ENCODE measurements around the gene PTPN13. TPM values are rescaled to one million over a fixed set of nuclear protein-coding genes. Genes with fewer than 3 reads are reported as not detected.

The PTPN13 gene
- total and polyA plus RNA-seq, 12 donors = 0.70 to 5.5 (median 2.7) TPM

GRCh38 chr4:86592553-86593249, 1.4 kb upstream of the PTPN13 start:
- ATAC-seq = no peak
- no peak for DNase-seq
- peaks cover 0 to 35% (median 6%) of the 10 kb centered on the region in 9 donors for H3K4me1 ChIP-seq
- peak overlapping the region in 5 of 10 donors; percentile 40 to 77 (median 67) for H3K27ac ChIP-seq
- TF ChIP-seq, protein P1, sequence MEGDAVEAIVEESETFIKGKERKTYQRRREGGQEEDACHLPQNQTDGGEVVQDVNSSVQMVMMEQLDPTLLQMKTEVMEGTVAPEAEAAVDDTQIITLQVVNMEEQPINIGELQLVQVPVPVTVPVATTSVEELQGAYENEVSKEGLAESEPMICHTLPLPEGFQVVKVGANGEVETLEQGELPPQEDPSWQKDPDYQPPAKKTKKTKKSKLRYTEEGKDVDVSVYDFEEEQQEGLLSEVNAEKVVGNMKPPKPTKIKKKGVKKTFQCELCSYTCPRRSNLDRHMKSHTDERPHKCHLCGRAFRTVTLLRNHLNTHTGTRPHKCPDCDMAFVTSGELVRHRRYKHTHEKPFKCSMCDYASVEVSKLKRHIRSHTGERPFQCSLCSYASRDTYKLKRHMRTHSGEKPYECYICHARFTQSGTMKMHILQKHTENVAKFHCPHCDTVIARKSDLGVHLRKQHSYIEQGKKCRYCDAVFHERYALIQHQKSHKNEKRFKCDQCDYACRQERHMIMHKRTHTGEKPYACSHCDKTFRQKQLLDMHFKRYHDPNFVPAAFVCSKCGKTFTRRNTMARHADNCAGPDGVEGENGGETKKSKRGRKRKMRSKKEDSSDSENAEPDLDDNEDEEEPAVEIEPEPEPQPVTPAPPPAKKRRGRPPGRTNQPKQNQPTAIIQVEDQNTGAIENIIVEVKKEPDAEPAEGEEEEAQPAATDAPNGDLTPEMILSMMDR (IDR thresholded peaks at IDR 0.05) = no peak
- no peaks in the 10 kb centered on the region for H3K36me3 ChIP-seq
- peaks cover 0 to 3% (median 0%) of the 10 kb centered on the region in 11 donors for H3K9me3 ChIP-seq
- peaks cover 0 to 46% (median 35%) of the 10 kb centered on the region in 7 donors for H3K27me3 ChIP-seq
- peak overlapping the region in 2 of 10 donors; percentile 67 to 69 for H3K4me3 ChIP-seq
- intact Hi-C loops (cut with DNase I) = loop anchor here in 1 of 10 donors (10.0 kb wide), 1 partner anchor 48 kb away; no protein-coding TSS in a partner anchor
- WGBS, 2 donors = 85 to 87% methylated on average over 3 of the region's 3 CpGs

- peaks cover 0 to 39% (median 6%) of the 10 kb centered on the region in 9 donors for H3K4me1 ChIP-seq
- intact Hi-C loops (cut with DNase I) = loop anchor here in 1 of 10 donors (10.0 kb wide), 1 partner anchor 50 kb away; no protein-coding TSS in a partner anchor
- H3K36me3 ChIP-seq = no peaks in the 10 kb centered on the region
- TF ChIP-seq, protein P1 (IDR thresholded peaks at IDR 0.05) = peak in 1 of 9 donors; percentile 6
- peaks cover 0 to 58% (median 44%) of the 10 kb centered on the region in 7 donors for H3K27me3 ChIP-seq
- peak overlapping the region; percentile 36 to 72 (median 64) for H3K4me3 ChIP-seq
- DNase-seq = peak; percentile 17 to 45
- peak; percentile 45 to 76 (median 56) for ATAC-seq
- 0% methylated on average over 45 to 47 of the region's 47 CpGs for WGBS, 2 donors
- H3K27ac ChIP-seq = peak overlapping the region; percentile 11 to 77 (median 70)
- peaks cover 0 to 3% (median 0%) of the 10 kb centered on the region in 11 donors for H3K9me3 ChIP-seq
These were observed 677 bp downstream of the PTPN13 start for GRCh38 chr4:86594559-86595425.

- Histone ChIP-seq H3K9me3 (peaks cover 0 to 3% (median 0%) of the 10 kb centered on the region in 11 donors), H3K4me1 (peaks cover 0 to 39% (median 6%) of the 10 kb centered on the region in 9 donors), H3K4me3 (peak overlapping the region; percentile 36 to 72 (median 64)), H3K27ac (peak overlapping the region; percentile 11 to 77 (median 64)), H3K27me3 (peaks cover 0 to 58% (median 44%) of the 10 kb centered on the region in 7 donors), H3K36me3 (no peaks in the 10 kb centered on the region)
- TF ChIP-seq, protein P1 (IDR thresholded peaks at IDR 0.05) = no peak
- no peak for DNase-seq
- ATAC-seq = no peak
- 9 to 12% methylated on average over 9 of the region's 9 CpGs for WGBS, 2 donors
- intact Hi-C loops (cut with DNase I) = loop anchor here in 1 of 10 donors (10.0 kb wide), 1 partner anchor 51 kb away; no protein-coding TSS in a partner anchor
These were observed 1.3 kb downstream of the PTPN13 start for GRCh38 chr4:86595426-86595805.

DNA sequence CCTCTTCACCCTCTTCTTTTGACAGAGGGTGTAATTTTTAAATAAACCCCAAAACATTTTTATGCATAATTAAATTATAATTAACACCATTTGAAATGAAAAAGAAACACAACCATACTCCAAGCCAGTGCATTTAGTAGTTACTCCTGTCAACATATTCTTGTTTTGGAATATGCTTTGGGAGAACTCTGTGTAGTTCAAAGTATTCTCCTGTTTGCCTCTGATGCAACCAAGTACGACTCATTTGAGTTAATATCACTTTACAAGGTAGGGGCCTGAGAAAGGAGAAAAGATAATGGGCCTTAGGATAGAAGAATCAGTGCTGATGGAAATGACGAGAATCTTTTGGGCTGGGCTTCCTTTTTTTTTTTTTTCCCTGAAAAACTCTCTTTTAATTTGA, 2.7 kb downstream of the PTPN13 start:
- TF ChIP-seq, protein P1 (IDR thresholded peaks at IDR 0.05) = no peak
- H3K4me3 ChIP-seq = peak overlapping the region in 1 of 10 donors; percentile 72
- no peak for ATAC-seq
- H3K36me3 ChIP-seq = no peaks in the 10 kb centered on the region
- H3K9me3 ChIP-seq = no peaks in the 10 kb centered on the region
- H3K27ac ChIP-seq = no peak overlapping the region
- no peak for DNase-seq
- peaks cover 0 to 58% (median 44%) of the 10 kb centered on the region in 7 donors for H3K27me3 ChIP-seq
- H3K4me1 ChIP-seq = peaks cover 0 to 39% (median 6%) of the 10 kb centered on the region in 9 donors
- 76 to 77% methylated on average over 2 of the region's 2 CpGs for WGBS, 2 donors
- intact Hi-C loops (cut with DNase I) = loop anchor here in 1 of 10 donors (10.0 kb wide), 1 partner anchor 52 kb away; no protein-coding TSS in a partner anchor

Measured in heart right ventricle (tissue), 16 donors.